NCI-H1417 treated with DMSO at 0.1 percent for 48 hours (cell line): ENCODE results near the gene NUDCD3.
"Not testable (repeated sequence)": the region's sequence is repeated elsewhere in the genome, so short reads cannot be mapped to it uniquely, and the experiment has no call there.

ENCODE experiments used
- DNase-seq: peaks from one replicate; lab custom pipeline; 2025; lab: John Stamatoyannopoulos, UW

Gene NUDCD3

GRCh38 chr7:44447874-44448425 is 42.5 kb downstream of the NUDCD3 start:
- no peak for DNase-seq

- no peak for DNase-seq
Observed at GRCh38 chr7:44445986-44446671, 44.3 kb downstream of the NUDCD3 start.

GRCh38 chr7:44441079-44441478 is 49.4 kb downstream of the NUDCD3 start:
- no peak for DNase-seq

GRCh38 chr7:44440577-44441078 is 49.8 kb downstream of the NUDCD3 start:
- no peak for DNase-seq

- no peak for DNase-seq
Observed at GRCh38 chr7:44439926-44440325, 50.5 kb downstream of the NUDCD3 start.

GRCh38 chr7:44438816-44439215 is 51.6 kb downstream of the NUDCD3 start:
- DNase-seq, result no peak

GRCh38 chr7:44434201-44434600 is 56.3 kb downstream of the NUDCD3 start:
- DNase-seq, result no peak

- no peak for DNase-seq
Observed at GRCh38 chr7:44433255-44434022, 57.0 kb downstream of the NUDCD3 start.

GRCh38 chr7:44432381-44432977 is 58.0 kb downstream of the NUDCD3 start:
- DNase-seq, result no peak

- no peak for DNase-seq
Observed at GRCh38 chr7:44431091-44431608, 59.3 kb downstream of the NUDCD3 start.

- no peak for DNase-seq
Observed at GRCh38 chr7:44430054-44430453, 60.4 kb downstream of the NUDCD3 start.

GRCh38 chr7:44424762-44425161 is 65.7 kb downstream of the NUDCD3 start:
- not testable (repeated sequence) for DNase-seq

- DNase-seq, result no peak
Observed at GRCh38 chr7:44416941-44417340, 73.5 kb downstream of the NUDCD3 start.

- DNase-seq, result no peak
Observed at GRCh38 chr7:44415510-44415909, 74.9 kb downstream of the NUDCD3 start.

GRCh38 chr7:44415047-44415446 is 75.4 kb downstream of the NUDCD3 start:
- DNase-seq, result no peak

- DNase-seq, result no peak
Observed at GRCh38 chr7:44411306-44411705, 79.2 kb downstream of the NUDCD3 start.

GRCh38 chr7:44408596-44408995 is 81.9 kb downstream of the NUDCD3 start:
- DNase-seq, result no peak

GRCh38 chr7:44403775-44404174 is 86.7 kb downstream of the NUDCD3 start:
- no peak for DNase-seq

GRCh38 chr7:44403176-44403759 is 87.2 kb downstream of the NUDCD3 start:
- DNase-seq, result no peak

- no peak for DNase-seq
Observed at GRCh38 chr7:44402401-44403060, 87.9 kb downstream of the NUDCD3 start.

- DNase-seq, result no peak
Observed at GRCh38 chr7:44401692-44402091, 88.8 kb downstream of the NUDCD3 start.
